GM19099 (cell line): ENCODE data around the gene PTPN21.

Experiments
- POLR2A ChIP-seq: IDR thresholded peaks from 3 replicates; pipeline ENCODE4 v1.6.1; 2011; ENCODE audit warnings: low read depth; ENCODE audit not compliant: insufficient read length; ENCODE audit errors: extremely low read depth

Gene PTPN21

DNA sequence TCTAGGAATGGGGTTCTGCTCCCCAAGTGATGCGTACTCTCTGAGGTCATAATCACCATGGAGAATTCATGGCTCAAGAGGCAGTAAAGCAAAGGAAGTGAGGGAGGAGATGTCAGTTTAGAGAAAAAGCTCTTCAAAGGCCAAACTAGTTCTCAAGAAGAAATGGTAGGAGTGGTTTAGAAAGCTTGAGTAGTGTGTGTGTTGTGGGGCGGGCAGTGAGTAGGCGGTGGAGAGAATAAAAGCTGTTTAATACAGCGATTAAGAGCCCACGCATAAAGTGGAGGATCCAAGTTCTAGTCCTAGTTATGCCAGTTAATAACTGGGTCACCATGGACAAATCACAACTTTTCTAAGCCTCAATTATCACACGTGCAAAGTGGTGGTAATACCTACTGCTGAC lies 55.6 kb downstream of the PTPN21 start:
- no peak for TF ChIP-seq POLR2A

DNA sequence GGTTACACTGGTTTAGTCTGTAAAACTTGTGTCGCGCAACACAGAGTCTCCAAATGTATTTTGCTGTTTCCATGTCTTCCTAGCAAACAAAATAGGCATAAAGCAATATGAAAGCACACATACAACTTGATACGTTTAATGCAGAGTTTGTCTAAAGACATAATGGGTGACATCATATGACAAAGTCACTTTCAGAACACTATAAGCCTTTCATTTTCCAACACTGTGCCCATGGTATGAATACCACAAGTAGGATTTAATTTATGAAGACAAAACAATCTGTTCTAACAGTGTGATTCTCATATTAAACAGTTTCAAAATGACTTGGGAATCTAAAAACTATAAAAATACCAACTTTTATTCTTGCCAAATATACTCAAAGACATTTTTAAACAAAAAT lies 58.4 kb downstream of the PTPN21 start:
- TF ChIP-seq POLR2A: no peak

DNA sequence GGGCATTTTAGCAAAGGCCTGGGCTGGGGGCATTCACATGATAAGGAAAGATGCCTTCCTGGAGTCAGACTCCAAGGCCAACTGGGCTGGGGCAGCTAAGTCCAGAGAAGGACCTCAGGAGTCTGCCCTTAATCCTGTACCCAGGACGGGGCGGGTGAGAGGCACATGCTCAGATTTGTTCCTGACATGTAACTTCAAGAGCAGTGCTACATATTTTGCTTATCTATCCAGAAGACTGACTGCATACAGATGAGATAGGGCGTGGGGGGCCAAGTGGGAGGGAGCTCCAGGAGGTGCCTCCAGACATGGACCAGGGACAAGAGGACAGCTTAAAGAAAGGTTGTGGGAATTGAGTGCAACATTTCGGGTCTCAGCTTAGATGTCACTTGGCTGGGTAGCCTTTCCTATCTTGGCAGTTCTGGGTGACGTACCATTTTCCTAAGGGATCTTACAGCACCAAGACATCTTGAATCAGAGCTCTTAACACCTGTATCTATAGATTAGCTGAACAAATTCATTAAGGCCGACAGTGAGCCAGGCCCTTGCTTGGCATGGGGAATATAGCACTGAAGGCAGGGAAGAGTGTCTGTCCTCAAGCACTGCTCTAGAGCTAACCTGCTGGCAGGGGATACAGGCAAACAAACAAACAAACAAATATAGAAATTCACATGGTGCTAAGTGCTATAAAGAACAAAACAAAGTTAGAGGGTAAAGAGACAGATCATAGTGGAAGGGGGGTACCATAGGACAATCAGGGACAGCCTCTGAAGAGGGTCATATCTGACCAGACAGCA lies 61.2 kb downstream of the PTPN21 start:
- no peak for TF ChIP-seq POLR2A

DNA sequence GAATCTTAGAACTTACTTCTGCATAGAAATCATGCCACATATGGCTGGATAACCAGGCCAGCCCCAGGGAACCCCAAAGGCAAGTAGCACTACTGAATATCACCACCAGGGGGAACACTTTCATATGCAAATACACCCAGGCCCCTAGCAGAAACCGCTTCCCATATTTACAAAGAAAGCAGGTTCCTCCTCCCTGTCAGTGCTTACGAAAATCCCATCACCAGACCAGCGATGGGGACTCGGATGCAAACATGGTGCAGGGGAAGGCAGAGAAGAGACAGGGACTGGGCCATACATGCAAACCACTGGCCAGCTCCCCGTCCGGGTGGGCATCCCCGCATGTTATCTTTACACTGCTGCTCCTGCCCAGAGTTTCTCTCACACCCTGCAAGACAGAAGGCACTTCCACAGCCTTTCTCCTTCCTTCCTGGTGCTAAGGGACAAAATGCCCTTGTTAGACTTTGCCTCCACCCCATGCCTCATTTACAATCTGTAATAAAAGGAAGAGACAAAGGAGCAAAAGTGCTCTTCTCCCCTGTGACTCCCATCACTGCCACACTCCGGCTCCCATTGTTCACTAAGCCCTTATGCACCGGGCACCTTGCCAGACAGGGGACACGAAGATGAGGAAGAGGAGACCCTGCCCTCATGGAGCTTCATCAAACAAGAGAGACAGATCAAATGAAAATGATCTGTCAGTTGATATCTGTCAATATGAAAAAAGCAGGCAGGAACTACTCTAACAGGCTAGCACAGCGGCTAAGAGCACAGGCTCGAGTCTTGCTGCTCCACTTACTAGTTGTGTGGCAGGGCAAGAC lies 62.3 kb downstream of the PTPN21 start:
- TF ChIP-seq POLR2A: no peak

DNA sequence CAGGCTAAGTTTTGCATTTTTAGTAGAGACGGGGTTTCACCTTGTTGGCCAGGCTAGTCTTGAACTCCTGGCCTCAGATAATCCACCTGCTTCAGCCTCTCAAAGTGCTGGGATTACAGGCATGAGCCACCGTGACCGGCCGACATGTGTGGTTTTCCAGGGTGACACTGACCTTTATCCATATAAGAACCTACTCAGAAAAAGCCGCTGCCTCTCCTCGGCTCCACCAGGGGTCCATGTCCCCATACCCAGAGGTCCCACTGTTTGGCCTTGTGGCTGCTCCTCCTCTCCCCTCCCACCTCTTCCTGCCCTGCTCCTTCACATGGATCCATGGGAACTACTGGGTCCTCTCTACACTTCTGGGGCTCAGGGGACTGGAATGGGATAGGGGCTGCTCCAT lies 64.6 kb downstream of the PTPN21 start:
- no peak for TF ChIP-seq POLR2A

DNA sequence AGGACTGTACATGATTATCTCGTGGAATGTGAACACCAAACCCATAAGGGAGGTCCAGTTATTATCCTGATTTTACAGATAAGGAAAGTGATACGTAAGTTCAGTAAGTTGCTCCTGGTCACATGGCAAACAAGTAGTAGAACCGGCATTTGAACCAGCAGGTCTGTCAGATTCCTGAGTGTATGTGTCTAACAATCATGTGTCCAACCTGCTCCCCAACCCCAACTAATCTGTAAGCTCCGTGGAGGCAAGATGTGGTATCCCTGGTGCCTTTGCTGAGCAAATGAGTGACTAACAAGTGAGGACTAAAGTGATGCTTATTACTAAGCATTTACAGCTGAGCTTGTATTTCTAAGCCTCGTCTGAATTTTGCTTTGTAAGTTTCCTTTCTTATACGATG lies 65.9 kb downstream of the PTPN21 start:
- no peak for TF ChIP-seq POLR2A

DNA sequence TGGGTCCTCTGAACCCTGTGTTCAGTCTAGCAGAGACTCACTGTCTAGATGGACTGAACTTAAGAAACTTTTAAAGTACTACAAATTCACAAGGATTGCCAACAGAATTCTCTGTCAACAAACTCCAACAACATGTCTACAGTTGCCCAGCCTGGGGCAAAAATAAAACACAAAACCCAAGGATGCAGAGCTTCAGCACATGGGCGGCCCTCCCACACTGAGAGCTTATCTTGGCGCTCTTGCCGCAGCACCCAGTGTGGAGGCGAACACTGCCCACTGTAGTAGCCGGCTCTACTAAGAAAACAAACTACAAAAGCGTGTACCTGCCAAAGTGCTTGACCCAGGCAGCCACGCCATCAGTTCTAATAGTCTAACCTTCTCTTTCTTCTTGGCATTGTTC lies 66.7 kb downstream of the PTPN21 start:
- no peak for TF ChIP-seq POLR2A

DNA sequence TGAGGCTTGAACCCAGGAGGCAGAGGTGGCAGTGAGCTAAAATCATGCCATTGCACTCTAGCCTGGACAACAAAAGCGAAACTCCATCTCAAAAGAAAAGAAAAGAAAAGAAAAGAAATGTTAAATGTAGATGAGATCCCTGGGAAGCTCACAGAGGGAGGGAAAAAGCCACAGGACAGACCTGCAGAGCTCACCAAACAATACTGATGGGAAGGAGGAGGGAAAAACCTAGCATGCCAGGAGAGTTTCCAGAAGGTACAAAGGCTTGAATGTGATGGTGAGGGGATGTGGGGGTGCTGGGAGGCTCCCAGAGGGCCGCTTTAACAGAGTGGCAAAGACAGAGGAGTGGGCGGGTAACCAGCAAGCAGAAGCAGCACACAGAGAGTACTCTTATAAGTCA lies 72.3 kb downstream of the PTPN21 start:
- TF ChIP-seq POLR2A: no peak

DNA sequence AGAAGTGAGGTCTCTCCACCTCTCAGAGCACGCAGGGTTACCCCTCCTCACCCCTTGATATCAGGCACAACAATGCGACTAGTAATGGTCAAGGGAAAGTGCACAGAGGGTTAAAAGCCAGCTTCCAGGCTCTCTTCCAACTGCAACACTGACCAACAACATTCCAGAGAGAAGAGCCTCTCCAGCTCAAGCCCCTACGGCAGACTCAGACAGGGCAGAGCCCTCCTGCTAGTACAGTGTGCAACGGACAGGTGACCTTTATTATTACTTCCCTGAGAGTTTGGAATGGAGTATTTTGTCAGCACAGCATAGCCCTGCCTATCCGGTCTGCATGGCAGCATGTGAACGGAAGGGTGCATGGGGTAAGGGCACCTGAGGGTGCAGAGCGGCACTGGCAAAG lies 73.0 kb downstream of the PTPN21 start:
- TF ChIP-seq POLR2A: no peak

DNA sequence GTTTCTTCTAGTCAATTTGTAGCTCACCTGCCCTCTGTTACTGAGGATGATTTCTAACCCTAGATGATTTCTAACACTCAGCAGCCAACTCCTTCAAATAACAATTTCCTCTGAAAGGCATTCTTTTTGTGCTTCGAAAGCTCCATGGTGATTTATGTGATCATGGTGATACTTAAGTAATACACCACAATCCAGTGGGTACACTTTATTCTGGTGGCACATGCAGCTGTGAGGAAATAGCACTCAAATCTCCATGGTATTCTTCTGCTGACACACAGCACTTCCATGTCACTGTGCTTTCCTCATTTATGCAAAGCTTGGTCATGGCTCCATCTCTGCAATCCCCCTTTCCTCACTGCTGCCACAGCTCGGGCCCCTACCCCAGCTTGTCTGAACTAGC lies 73.7 kb downstream of the PTPN21 start:
- TF ChIP-seq POLR2A: no peak

DNA sequence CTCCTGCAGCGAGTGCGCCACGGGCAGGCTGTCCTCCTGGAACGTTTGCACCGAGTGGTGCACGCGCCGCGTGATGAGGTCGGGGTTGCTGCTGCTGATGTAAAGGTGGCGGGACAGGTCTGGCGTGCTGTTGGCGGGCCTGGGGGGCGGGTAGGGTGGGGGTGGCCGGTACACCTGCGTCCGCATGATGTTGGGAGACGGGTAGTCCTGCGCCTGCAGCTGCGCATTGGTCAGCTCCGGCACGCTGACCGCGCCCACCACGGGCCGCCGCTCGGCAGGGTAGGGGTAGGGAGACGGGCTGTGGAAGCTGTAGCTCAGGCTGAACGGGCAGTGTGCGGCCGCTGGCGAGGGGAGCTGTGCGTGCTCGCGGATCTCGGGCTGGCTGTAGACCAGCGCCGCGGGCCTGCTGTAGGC lies 75.2 kb downstream of the PTPN21 start:
- no peak for TF ChIP-seq POLR2A

DNA sequence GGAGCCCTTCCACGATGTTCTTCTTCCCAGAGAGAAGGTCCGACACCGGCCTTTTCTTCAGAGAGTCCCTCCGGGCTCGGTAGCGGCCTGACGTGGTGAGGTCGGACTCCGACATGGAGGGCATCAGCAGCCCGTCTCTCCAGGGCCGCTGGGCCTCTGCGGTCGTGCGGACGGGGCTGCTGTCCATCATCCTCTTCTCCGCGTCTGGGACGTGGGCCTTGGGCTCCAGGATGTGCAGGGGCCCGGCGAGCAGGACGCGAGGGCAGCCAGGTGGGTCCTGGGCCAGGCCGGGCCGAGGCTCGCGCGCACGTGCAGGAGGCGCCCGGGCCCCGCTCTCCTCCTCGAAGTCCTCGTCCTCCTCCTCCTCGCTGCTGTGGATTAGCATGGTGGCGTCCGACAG lies 75.9 kb downstream of the PTPN21 start:
- TF ChIP-seq POLR2A: no peak

DNA sequence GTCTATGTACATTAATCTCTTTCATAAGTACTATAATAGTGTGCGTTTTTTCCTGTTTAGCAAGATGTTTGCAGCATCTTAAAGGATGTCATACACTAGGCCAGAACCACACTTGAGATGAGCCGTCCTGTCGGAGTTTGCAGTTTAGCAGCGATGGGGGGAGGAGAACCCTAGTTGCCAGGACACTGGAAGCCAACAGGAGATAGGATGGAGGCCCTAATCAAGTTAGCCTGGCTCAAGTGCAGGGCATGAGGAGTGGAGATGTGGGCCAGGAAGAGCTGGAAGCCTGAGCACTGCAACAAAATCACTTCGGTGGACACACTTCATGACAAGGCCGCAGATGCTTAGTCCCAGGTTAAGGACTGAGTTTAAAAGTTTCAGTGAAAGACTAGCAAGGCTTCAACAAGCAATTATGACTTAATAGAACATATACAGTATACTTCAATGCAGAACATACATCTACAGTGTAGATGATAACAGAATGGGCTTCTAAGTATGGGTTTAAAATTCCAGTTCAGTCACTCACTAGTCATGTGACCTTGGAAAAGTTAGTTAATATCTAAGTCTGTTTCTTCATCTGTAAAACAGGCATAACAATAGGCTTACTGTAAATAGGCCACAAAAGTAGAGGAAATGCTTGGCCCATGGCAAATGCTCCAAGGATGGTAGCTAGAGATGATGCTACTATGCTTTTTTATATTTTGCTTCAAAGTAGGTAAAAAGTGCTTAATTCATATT lies 77.1 kb downstream of the PTPN21 start:
- TF ChIP-seq POLR2A: no peak

DNA sequence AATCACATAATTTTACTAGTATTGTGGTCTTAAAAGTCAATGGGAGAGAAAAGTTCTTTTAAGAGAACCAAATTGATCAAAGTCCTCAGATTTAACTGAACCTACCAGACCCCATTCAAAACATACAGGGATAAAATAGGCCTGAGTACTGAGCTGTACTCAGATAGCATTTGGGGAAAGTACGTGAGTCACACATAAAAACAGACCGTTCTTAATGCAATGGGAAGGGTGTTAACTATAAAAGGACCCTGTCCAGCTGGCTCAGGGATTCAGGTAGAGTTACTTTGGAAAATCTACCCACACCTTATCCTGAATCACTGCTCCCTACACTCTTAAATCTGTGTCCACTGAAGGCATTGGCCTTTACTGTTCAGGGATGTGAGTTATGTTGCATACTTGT lies 78.0 kb downstream of the PTPN21 start:
- TF ChIP-seq POLR2A: no peak

DNA sequence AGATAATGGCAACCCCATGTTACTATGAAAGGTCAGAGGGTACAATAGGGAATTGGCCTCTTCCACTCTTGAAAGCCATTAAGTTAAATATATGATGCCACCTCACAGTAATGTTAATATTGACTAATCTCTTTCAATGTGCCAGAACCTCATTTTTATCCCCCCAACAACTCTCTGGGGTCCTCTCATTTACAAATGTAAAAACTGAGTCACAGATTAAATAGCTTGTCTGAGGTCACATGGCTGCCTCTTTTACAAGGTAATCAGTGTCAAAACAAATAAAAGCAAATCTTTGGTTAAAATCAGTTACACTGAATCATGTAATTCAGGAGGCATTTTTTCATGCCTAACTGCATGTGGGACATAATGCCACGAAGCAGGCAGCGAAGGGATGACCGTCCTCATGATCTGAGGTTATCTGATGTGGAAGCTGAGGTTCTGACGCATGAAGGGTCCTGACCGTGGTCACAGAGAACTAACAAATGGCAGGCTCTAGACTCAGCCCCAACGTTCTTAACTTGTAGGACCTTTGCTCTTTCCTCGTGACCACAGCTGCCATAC lies 78.5 kb downstream of the PTPN21 start:
- TF ChIP-seq POLR2A: no peak
